Vagina (tissue), 2 donors: ENCODE results near the gene CCBE1. TPM values are rescaled to one million over a fixed set of nuclear protein-coding genes. Genes with fewer than 3 reads are reported as not detected.

Experiments
- DNase-seq, 2 donors: peaks; one replicate each; pipeline ENCODE4 v3.0.0-alpha.2; 2017; ENCODE audit errors: extremely low spot score in 2 of 2
- H3K27ac ChIP-seq: fragments of 200-600 bp; sonication (generic); one replicate; pipeline ENCODE4 v1.5.1; 2019
- H3K27me3 ChIP-seq: fragments of 200-600 bp; sonication (generic); one replicate; pipeline ENCODE4 v1.5.1; 2019
- H3K36me3 ChIP-seq, 2 donors: fragments of 200-600 bp; sonication (generic); one replicate each; pipeline ENCODE4 v1.5.1; 2017 to 2019
- H3K4me1 ChIP-seq: fragments of 200-600 bp; sonication (generic); one replicate; pipeline ENCODE4 v1.5.1; 2019
- H3K4me3 ChIP-seq, 2 donors: fragments of 200-600 bp; sonication (generic); 1 replicate in 1 of 2; 2 replicates in 1 of 2; pipeline ENCODE4 v1.5.1; 2016 to 2019
- H3K9me3 ChIP-seq: fragments of 200-600 bp; sonication (generic); one replicate; pipeline ENCODE4 v1.5.1; 2019
- POLR2A ChIP-seq, 2 donors: fragments of 450-650 bp; IDR thresholded peaks; one replicate each; pipeline ENCODE4 v1.6.1; 2017; ENCODE audit warnings: antibody characterized with exemption in 2 of 2, mild to moderate bottlenecking in 2 of 2, moderate library complexity in 2 of 2
- POLR2AphosphoS5 ChIP-seq, 2 donors: sonication (generic); formaldehyde crosslinking; IDR thresholded peaks; one replicate each; pipeline ENCODE4 v1.9.0; 2017; ENCODE audit warnings: antibody characterized with exemption in 2 of 2, mild to moderate bottlenecking in 2 of 2, low read depth in 1 of 2; ENCODE audit not compliant: insufficient read depth in 1 of 2
- intact Hi-C: fragments of 100-400 bp; cut with DNase I; formaldehyde crosslinking; loops from one replicate; pipeline ENCODE4 v1.15.1; 2023
- total RNA-seq: library from RNA; depleted of rRNA; stranded (reverse); fragments of >200 nt; gene quantifications from one replicate; pipeline ENCODE4 v1.2.3, GENCODE V29; 2016
- TF ChIP-seq, protein P1 (sequence below), 3 experiments: fragments of 450-650 bp in 2 of 3; fragments of 200-600 bp in 1 of 3; sonication (generic) in 1 of 3; IDR thresholded peaks; one replicate each; pipeline ENCODE4 v1.5.1; 2017 to 2019; ENCODE audit warnings: antibody characterized with exemption in 3 of 3, mild to moderate bottlenecking in 2 of 3, moderate library complexity in 2 of 3

CCBE1 gene
- total RNA-seq, 1 donor from 2014 or later: 2.9 TPM

DNA sequence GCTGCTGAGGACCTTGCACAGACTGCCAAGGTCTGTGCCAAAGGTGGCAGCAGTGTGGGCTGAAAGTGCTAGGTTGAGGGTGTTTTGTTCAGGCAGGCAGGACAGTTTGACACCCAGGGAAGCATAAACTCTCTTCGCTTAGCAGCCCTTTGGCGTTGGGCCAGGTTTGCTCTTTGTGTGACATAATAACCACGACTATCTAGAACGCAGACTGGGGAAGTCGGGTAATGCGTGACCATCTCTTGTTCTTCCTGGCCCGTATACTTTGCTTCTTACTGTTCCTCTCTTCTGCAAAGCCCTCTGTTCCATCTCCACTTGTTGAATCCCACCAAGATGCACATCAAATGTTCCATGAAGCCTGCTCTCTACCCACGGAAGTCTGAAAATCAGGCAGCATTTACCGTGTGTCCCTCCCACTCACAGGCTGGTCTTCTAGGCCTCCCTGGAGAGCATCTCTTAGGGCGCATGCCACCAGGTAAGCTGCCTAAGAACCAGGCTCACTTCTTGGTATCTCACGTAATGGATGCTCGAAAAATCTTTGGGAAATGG lies 241.4 kb downstream of the CCBE1 start:
- no peaks in the 10 kb centered on the region for H3K4me1 ChIP-seq
- DNase-seq: no peak
- intact Hi-C loops: no loop called here
- H3K27me3 ChIP-seq: no peaks in the 10 kb centered on the region
- no peaks in the 10 kb centered on the region for H3K9me3 ChIP-seq
- H3K36me3 ChIP-seq: no peaks in the 10 kb centered on the region
- no peak overlapping the region for H3K4me3 ChIP-seq
- TF ChIP-seq POLR2A (IDR thresholded peaks at IDR 0.05): no peak
- TF ChIP-seq, protein P1, sequence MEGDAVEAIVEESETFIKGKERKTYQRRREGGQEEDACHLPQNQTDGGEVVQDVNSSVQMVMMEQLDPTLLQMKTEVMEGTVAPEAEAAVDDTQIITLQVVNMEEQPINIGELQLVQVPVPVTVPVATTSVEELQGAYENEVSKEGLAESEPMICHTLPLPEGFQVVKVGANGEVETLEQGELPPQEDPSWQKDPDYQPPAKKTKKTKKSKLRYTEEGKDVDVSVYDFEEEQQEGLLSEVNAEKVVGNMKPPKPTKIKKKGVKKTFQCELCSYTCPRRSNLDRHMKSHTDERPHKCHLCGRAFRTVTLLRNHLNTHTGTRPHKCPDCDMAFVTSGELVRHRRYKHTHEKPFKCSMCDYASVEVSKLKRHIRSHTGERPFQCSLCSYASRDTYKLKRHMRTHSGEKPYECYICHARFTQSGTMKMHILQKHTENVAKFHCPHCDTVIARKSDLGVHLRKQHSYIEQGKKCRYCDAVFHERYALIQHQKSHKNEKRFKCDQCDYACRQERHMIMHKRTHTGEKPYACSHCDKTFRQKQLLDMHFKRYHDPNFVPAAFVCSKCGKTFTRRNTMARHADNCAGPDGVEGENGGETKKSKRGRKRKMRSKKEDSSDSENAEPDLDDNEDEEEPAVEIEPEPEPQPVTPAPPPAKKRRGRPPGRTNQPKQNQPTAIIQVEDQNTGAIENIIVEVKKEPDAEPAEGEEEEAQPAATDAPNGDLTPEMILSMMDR (IDR thresholded peaks at IDR 0.05): no peak
- no peak for TF ChIP-seq POLR2AphosphoS5 (IDR thresholded peaks at IDR 0.05; ENCODE audit: insufficient read depth in 1 of 2, low read depth in 1 of 2)
- no peak overlapping the region for H3K27ac ChIP-seq

DNA sequence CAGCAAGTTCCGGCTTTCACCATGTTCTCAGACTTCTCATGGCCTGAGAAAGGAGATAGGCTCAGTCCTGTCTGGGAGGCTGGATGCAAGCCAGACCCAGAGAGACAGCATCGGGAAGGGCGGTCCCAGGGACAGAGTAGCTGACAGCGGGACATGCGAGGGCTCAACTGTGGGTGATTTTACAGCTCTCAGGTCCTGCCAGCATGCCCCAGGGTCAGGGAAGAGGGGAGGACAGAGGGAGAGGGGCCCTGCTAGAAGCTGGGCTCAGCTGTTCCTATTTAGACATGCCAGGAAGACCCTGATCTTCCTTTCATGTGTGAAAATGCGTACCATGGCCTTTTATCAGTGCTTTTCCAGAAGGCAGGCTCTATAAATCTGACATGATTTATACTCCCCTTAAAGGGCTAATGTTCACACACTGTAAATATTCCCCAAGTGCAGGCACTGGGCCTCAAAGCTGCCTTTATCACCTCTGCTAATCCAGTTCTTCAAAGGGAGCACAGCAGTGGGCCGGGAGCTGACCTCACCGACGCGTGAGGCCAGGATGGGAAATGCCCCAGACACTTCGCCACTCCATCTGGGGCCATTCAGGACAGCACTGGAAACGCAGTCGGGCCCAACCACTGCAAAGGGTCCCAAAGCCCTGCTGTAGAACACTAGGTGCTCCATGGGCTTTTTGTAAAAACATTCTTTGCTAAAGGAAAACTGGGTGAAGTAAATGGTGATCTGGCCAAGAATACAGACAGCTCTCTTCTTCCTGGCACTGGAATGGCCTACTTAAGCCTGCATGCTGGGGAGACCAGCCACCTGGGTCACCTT lies 242.1 kb downstream of the CCBE1 start:
- Histone ChIP-seq H3K4me1 (no peaks in the 10 kb centered on the region), H3K27me3 (no peaks in the 10 kb centered on the region), H3K9me3 (no peaks in the 10 kb centered on the region), H3K36me3 (no peaks in the 10 kb centered on the region), H3K4me3 (no peak overlapping the region), H3K27ac (no peak overlapping the region)
- intact Hi-C loops: no loop called here
- TF ChIP-seq, protein P1 (IDR thresholded peaks at IDR 0.05): no peak
- DNase-seq: no peak

- Histone ChIP-seq H3K36me3 (no peaks in the 10 kb centered on the region), H3K4me1 (no peaks in the 10 kb centered on the region), H3K4me3 (no peak overlapping the region), H3K9me3 (no peaks in the 10 kb centered on the region), H3K27me3 (no peaks in the 10 kb centered on the region), H3K27ac (no peak overlapping the region)
- no peak for TF ChIP-seq POLR2A (IDR thresholded peaks at IDR 0.05)
- TF ChIP-seq, protein P1 (IDR thresholded peaks at IDR 0.05): no peak
- no peak for TF ChIP-seq POLR2AphosphoS5 (IDR thresholded peaks at IDR 0.05; ENCODE audit: insufficient read depth in 1 of 2, low read depth in 1 of 2)
- no peak for DNase-seq
- intact Hi-C loops: no loop called here
These were observed 243.7 kb downstream of the CCBE1 start for GRCh38 chr18:59453468-59453961.

GRCh38 chr18:59451963-59452362 lies 245.3 kb downstream of the CCBE1 start:
- TF ChIP-seq, protein P1 (IDR thresholded peaks at IDR 0.05): no peak
- TF ChIP-seq POLR2AphosphoS5 (IDR thresholded peaks at IDR 0.05; ENCODE audit: insufficient read depth in 1 of 2, low read depth in 1 of 2) (no peak), POLR2A (IDR thresholded peaks at IDR 0.05) (no peak)
- no peak for DNase-seq
- no peaks in the 10 kb centered on the region for H3K4me1 ChIP-seq

DNA sequence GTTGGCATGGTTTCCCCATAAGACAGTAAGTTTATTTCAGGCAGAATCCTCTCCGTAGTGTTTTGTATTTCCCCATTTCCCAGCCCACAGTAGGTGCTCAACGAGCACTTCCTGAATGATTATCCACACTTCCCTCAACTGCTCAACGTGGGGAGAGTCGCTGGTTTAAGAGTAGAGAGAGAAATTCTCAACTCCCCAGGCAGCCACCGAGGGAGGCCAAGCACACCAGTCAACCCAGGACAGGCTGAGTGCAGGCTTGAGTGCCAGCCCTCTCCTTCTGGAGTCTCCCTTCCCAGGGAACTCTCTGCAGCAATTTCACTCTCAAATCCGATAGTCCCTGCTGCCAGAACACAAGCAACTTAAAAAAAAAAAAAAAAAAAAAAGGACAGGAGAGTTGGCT lies 246.2 kb downstream of the CCBE1 start:
- no peaks in the 10 kb centered on the region for H3K4me1 ChIP-seq
- no peaks in the 10 kb centered on the region for H3K9me3 ChIP-seq
- no peak for DNase-seq
- H3K4me3 ChIP-seq: no peak overlapping the region
- TF ChIP-seq POLR2AphosphoS5 (IDR thresholded peaks at IDR 0.05; ENCODE audit: insufficient read depth in 1 of 2, low read depth in 1 of 2) (no peak), POLR2A (IDR thresholded peaks at IDR 0.05) (no peak)
- TF ChIP-seq, protein P1 (IDR thresholded peaks at IDR 0.05): no peak
- intact Hi-C loops: no loop called here
- no peaks in the 10 kb centered on the region for H3K36me3 ChIP-seq
- H3K27me3 ChIP-seq: no peaks in the 10 kb centered on the region
- H3K27ac ChIP-seq: no peak overlapping the region

More at GRCh38 chr18:59451963-59452362, 245.3 kb downstream of the CCBE1 start:
- H3K4me3 ChIP-seq: no peak overlapping the region
- intact Hi-C loops: no loop called here
- H3K36me3 ChIP-seq: no peaks in the 10 kb centered on the region
- no peaks in the 10 kb centered on the region for H3K27me3 ChIP-seq
- no peak overlapping the region for H3K27ac ChIP-seq
- no peaks in the 10 kb centered on the region for H3K9me3 ChIP-seq
